AG04450 (cell line): ENCODE results near the gene HOXA9. TPM values are rescaled to one million over a fixed set of nuclear protein-coding genes. Genes with fewer than 3 reads are reported as not detected.

Source experiments
- CTCF ChIA-PET: fragments of 300-600, 350-600 bp; formaldehyde crosslinking; extraction: SDS; loops from one replicate; lab custom pipeline; 2022; ENCODE audit warnings: antibody characterized with exemption, inconsistent platforms; lab: Charles Lee
- POLR2A ChIA-PET: fragments of 350-600 bp; formaldehyde crosslinking; extraction: SDS; loops from one replicate; lab custom pipeline; 2021; ENCODE audit warnings: antibody characterized with exemption, inconsistent platforms; lab: Yijun Ruan, JAX
- DNase-seq: peaks from one replicate; pipeline ENCODE4 v3.0.0-alpha.2; 2011; ENCODE audit warnings: low read depth, low spot score
- H3K27ac ChIP-seq: one replicate; pipeline ENCODE4 v1.5.1; 2012; ENCODE audit warnings: low read depth, low read length, control low read depth
- H3K27me3 ChIP-seq: one replicate; pipeline ENCODE4 v1.6.0; 2012; ENCODE audit warnings: low read length; ENCODE audit not compliant: control insufficient read depth, insufficient read depth
- H3K4me3 ChIP-seq: 2 replicates; pipeline ENCODE4 v1.5.1; 2011; ENCODE audit warnings: mild to moderate bottlenecking, low read depth, low read length, control low read depth
- H3K9me3 ChIP-seq: 2 replicates; pipeline ENCODE4 v1.5.1; 2012; ENCODE audit warnings: low read length; ENCODE audit not compliant: control insufficient read depth, insufficient read depth
- CTCF ChIP-seq: IDR thresholded peaks from 2 replicates; pipeline ENCODE4 v1.5.1; 2011; ENCODE audit warnings: low read depth, low read length, control low read depth, inconsistent platforms
- polyA plus RNA-seq: library from polyadenylated mRNA; depleted of rRNA; stranded (reverse); fragments of >200 nt; gene quantifications from 2 replicates; pipeline ENCODE4 v1.2.3, GENCODE V29; 2011

HOXA9 gene
- polyA plus RNA-seq, 1 experiment: 1.5 TPM

- Histone ChIP-seq H3K27me3 (no peaks in the 10 kb centered on the region), H3K9me3 (no peaks in the 10 kb centered on the region; the same call in 1 of the 2 replicates), H3K4me3 (peak overlapping the region; percentile 58), H3K27ac (peak overlapping the region; percentile 93)
- ChIA-PET CTCF (interaction anchor here (0.6 to 7.8 kb wide), 16 partner anchors 8 to 1291 kb away, joined by 3 to 93 read pairs (median 10); partner anchors contain the start of gene HOXA3), POLR2A (interaction anchor here (0.6 to 3.3 kb wide), 6 partner anchors 10 to 946 kb away, joined by 3 to 21 read pairs (median 4); partner anchors contain the start of gene HOXA7)
- no peak for DNase-seq
- TF ChIP-seq CTCF: no peak
Measured at GRCh38 chr7:27145165-27145913, 20.0 kb downstream of the HOXA9 start.

- POLR2A ChIA-PET: interaction anchor here (0.7 to 3.3 kb wide), 6 partner anchors 8 to 945 kb away, joined by 3 to 21 read pairs (median 6); partner anchors contain the start of gene HOXA3
- CTCF ChIA-PET: interaction anchor here (1.3 to 7.8 kb wide), 16 partner anchors 9 to 775 kb away, joined by 5 to 93 read pairs (median 12); partner anchors contain the start of gene HOXA3
- no peak for DNase-seq
Measured at GRCh38 chr7:27144781-27145164, 20.6 kb downstream of the HOXA9 start.

GRCh38 chr7:27143950-27144780, 21.2 kb downstream of the HOXA9 start:
- CTCF ChIA-PET: interaction anchor here (0.6 to 7.8 kb wide), 33 partner anchors 9 to 951 kb away, joined by 3 to 93 read pairs (median 7); partner anchors contain the start of genes HOXA3, HOXA4 and HOXA7
- peak overlapping the region; percentile 58 for H3K4me3 ChIP-seq
- H3K27ac ChIP-seq: peak overlapping the region; percentile 93
- no peaks in the 10 kb centered on the region for H3K27me3 ChIP-seq
- no peaks in the 10 kb centered on the region; the same call in 1 of the 2 replicates for H3K9me3 ChIP-seq
- DNase-seq: no peak
- POLR2A ChIA-PET: interaction anchor here (0.5 to 3.3 kb wide), 24 partner anchors 8 to 1282 kb away, joined by 3 to 21 read pairs (median 4); partner anchors contain the start of genes CBX3, HNRNPA2B1, HOXA3 and HOXA4
- TF ChIP-seq CTCF: no peak; the same call in 1 of the 2 replicates

More at GRCh38 chr7:27144781-27145164, 20.6 kb downstream of the HOXA9 start:
- peak overlapping the region; percentile 93 for H3K27ac ChIP-seq
- no peaks in the 10 kb centered on the region for H3K27me3 ChIP-seq
- H3K9me3 ChIP-seq: no peaks in the 10 kb centered on the region; the same call in 1 of the 2 replicates
- peak overlapping the region; percentile 58 for H3K4me3 ChIP-seq
- no peak for TF ChIP-seq CTCF

GRCh38 chr7:27143023-27143949, 22.1 kb downstream of the HOXA9 start, which contains the start of gene HOXA5:
HOXA5 (minus strand) TSS chr7:27143681; CDS start chr7:27143607, 74 bp downstream.
- no peaks in the 10 kb centered on the region for H3K27me3 ChIP-seq
- H3K27ac ChIP-seq: peak within 1 kb of the TSS; percentile 93
- H3K4me3 ChIP-seq: peak within 1 kb of the TSS; percentile 94
- ChIA-PET CTCF (interaction anchor here (0.5 to 7.8 kb wide), 39 partner anchors 9 to 1283 kb away, joined by 3 to 93 read pairs (median 6); partner anchors contain the start of genes HOXA3, HOXA4 and HOXA7), POLR2A (interaction anchor here (0.5 to 4.1 kb wide), 23 partner anchors 9 to 1281 kb away, joined by 3 to 23 read pairs (median 4); partner anchors contain the start of genes CBX3, HNRNPA2B1, HOXA3 and HOXA4)
- TF ChIP-seq CTCF: peak; percentile 84; the same call in 1 of the 2 replicates
- no peaks in the 10 kb centered on the region; the same call in 1 of the 2 replicates for H3K9me3 ChIP-seq
- DNase-seq: peak; percentile 100
